Cardiac muscle cell (in vitro differentiated cells and primary cell): ENCODE results near the gene BPIFA1. TPM values are rescaled to one million over a fixed set of nuclear protein-coding genes. Genes with fewer than 3 reads are reported as not detected.

ENCODE experiments used
- DNase-seq, 2 donors: peaks; one replicate each; pipeline versions ENCODE4 v3.0.0 to v3.0.0-alpha.2; 2010 to 2017; ENCODE audit warnings: low read depth in 1 of 2, low spot score in 1 of 2
- H3K27ac ChIP-seq: fragments of 200-600 bp; sonication (generic); 2 replicates; pipeline ENCODE4 v1.5.1; 2016
- H3K27me3 ChIP-seq: fragments of 200-600 bp; sonication (generic); 2 replicates; pipeline ENCODE4 v1.6.0; 2016; ENCODE audit warnings: control low read depth
- H3K36me3 ChIP-seq: fragments of 200-600 bp; sonication (generic); 2 replicates; pipeline ENCODE4 v1.5.1; 2016; ENCODE audit warnings: control low read depth
- H3K4me1 ChIP-seq: fragments of 200-600 bp; sonication (generic); 2 replicates; pipeline ENCODE4 v1.8.1; 2017; ENCODE audit warnings: low read depth, mild to moderate bottlenecking, mixed run types
- H3K4me3 ChIP-seq: fragments of 200-600 bp; sonication (generic); 2 replicates; pipeline ENCODE4 v1.5.1; 2016; ENCODE audit warnings: mild to moderate bottlenecking
- H3K9me3 ChIP-seq: fragments of 200-600 bp; sonication (generic); 2 replicates; pipeline ENCODE4 v1.5.1; 2017; ENCODE audit warnings: low read depth, mild to moderate bottlenecking, control low read depth
- polyA plus RNA-seq: library from polyadenylated mRNA; unstranded; fragments of >200 nt; fragmentation: Nextera tagmentation; extraction: Ambion mirVana; gene quantifications from 2 replicates; pipeline ENCODE4 v1.2.1, GENCODE V29; 2016
- total RNA-seq: library from RNA; depleted of rRNA; stranded (reverse); fragments of >200 nt; gene quantifications from 2 replicates; pipeline ENCODE4 v1.2.3, GENCODE V29; 2016
- TF ChIP-seq, protein P1 (sequence below): IDR thresholded peaks from 2 replicates; pipeline ENCODE4 v1.5.1; 2012; ENCODE audit warnings: low read depth, mild to moderate bottlenecking, low read length

Gene BPIFA1
- total and polyA plus RNA-seq, 2 experiments from 2014 or later = not detected

DNA sequence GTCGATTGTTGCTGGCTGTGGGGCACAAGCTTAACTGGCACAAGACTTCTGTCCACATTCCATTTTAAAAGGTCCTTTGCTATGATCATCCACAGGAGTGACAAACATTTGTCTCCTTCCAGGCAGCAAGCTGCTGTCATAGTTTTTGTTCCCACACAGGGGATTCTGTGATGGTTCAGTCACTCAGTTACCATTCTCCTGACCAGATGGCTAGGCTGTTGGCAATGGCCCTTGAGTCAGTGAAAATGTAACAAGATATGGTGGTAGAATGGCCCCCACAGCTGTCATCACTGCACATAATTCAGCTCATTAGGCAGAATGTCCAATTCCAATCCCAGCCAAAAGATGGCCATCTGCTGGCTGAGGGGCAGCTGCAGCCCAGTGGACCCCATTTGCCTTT, 13.7 kb downstream of the BPIFA1 start:
- TF ChIP-seq, protein P1, sequence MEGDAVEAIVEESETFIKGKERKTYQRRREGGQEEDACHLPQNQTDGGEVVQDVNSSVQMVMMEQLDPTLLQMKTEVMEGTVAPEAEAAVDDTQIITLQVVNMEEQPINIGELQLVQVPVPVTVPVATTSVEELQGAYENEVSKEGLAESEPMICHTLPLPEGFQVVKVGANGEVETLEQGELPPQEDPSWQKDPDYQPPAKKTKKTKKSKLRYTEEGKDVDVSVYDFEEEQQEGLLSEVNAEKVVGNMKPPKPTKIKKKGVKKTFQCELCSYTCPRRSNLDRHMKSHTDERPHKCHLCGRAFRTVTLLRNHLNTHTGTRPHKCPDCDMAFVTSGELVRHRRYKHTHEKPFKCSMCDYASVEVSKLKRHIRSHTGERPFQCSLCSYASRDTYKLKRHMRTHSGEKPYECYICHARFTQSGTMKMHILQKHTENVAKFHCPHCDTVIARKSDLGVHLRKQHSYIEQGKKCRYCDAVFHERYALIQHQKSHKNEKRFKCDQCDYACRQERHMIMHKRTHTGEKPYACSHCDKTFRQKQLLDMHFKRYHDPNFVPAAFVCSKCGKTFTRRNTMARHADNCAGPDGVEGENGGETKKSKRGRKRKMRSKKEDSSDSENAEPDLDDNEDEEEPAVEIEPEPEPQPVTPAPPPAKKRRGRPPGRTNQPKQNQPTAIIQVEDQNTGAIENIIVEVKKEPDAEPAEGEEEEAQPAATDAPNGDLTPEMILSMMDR = no peak
- H3K4me1 ChIP-seq = no peaks in the 10 kb centered on the region
- H3K27me3 ChIP-seq = no peaks in the 10 kb centered on the region
- DNase-seq = no peak
- no peaks in the 10 kb centered on the region for H3K9me3 ChIP-seq
- no peaks in the 10 kb centered on the region for H3K36me3 ChIP-seq
- no peak overlapping the region for H3K4me3 ChIP-seq
- no peak overlapping the region for H3K27ac ChIP-seq

DNA sequence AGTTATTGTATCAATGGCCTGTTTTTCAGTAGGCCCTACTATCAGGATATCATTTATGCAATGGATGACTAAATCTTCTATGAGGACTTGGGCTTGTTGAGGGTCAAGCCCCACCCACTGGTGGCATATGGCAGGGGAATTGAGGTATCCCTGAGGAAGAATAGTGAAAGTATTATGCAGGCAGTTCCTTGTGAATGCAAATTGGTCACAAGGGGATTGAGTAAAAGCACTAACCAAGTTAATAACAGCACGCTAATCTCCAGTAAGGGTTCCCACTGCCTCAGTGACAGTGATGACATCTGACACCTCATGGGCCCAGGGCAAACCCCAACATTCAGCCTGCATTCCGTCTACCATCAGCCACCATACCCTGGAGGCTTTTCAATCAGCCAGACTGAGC, 14.9 kb downstream of the BPIFA1 start:
- no peaks in the 10 kb centered on the region for H3K9me3 ChIP-seq

DNA sequence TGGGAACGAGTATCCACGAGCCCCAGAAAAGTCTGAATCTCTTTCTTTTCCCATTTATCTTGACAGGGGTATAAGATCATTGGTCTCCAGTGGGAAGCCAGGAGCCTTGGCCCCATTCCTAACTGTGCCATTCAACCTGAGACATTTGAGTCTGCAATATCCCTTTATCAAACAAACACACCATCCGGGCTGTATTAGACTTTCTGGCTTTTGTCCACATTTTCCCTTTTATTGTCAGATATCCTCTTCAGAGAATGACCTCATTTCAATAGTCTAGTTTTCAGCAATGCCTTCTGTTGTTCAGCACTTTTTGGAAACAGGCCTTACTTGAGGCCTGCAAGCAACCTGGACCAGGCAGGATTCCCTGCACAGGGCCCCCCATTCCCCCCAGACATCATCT, 15.7 kb downstream of the BPIFA1 start:
- Histone ChIP-seq H3K27me3 (no peaks in the 10 kb centered on the region), H3K9me3 (no peaks in the 10 kb centered on the region), H3K36me3 (no peaks in the 10 kb centered on the region), H3K4me3 (no peak overlapping the region), H3K4me1 (no peaks in the 10 kb centered on the region), H3K27ac (no peak overlapping the region)
- no peak for DNase-seq
- TF ChIP-seq, protein P1 = no peak

More for the DNA sequence above, 14.9 kb downstream of the BPIFA1 start:
- H3K27me3 ChIP-seq = no peaks in the 10 kb centered on the region
- H3K4me1 ChIP-seq = no peaks in the 10 kb centered on the region
- no peak overlapping the region for H3K4me3 ChIP-seq
- H3K27ac ChIP-seq = no peak overlapping the region
- TF ChIP-seq, protein P1 = no peak
- no peaks in the 10 kb centered on the region for H3K36me3 ChIP-seq
- DNase-seq = no peak

DNA sequence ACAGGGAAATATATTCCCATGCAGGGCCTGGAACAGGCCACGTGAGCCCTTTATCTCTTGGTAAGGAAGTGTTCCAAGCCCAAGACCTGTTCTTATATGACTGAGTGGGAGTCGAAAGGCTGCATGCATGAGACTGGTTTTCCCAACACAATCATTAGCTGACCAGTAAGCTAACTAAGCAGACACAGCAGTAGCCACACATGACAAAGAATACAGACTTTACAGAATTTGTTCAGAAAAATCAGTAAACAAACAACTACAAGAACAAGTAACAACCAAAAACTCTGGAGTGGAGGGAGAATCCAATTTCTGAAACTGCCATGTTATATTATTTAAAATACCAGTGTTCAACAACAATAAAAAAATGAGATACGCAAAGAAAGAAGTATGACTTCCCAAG, 16.7 kb downstream of the BPIFA1 start:
- no peaks in the 10 kb centered on the region for H3K9me3 ChIP-seq
- TF ChIP-seq, protein P1 = no peak
- DNase-seq = no peak

DNA sequence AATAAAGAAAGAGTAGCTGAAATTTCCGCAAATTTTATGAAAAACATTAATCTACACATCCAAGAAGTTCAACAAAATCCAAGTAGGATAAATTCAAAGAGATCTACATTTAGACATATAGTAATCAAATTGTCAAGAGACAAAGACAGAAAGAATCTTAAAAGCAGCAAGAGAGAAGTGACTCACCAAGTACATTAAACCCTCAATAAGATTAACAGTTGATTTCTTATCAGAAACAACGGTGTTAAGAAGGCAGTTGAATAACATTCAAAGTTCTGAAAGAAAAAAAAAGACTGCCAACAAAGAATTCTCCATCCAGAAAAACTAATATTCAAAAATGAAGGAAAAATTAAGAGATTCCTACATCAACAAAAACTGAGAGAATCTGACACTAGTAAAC, 19.2 kb downstream of the BPIFA1 start:
- TF ChIP-seq, protein P1 = no peak
- H3K36me3 ChIP-seq = no peaks in the 10 kb centered on the region
- no peaks in the 10 kb centered on the region for H3K27me3 ChIP-seq
- no peaks in the 10 kb centered on the region for H3K4me1 ChIP-seq
- no peak for DNase-seq
- no peaks in the 10 kb centered on the region for H3K9me3 ChIP-seq
- no peak overlapping the region for H3K27ac ChIP-seq
- H3K4me3 ChIP-seq = no peak overlapping the region

More for the DNA sequence above, 16.7 kb downstream of the BPIFA1 start:
- no peaks in the 10 kb centered on the region for H3K27me3 ChIP-seq
- no peaks in the 10 kb centered on the region for H3K4me1 ChIP-seq
- no peak overlapping the region for H3K27ac ChIP-seq
- H3K4me3 ChIP-seq = no peak overlapping the region
- H3K36me3 ChIP-seq = no peaks in the 10 kb centered on the region

DNA sequence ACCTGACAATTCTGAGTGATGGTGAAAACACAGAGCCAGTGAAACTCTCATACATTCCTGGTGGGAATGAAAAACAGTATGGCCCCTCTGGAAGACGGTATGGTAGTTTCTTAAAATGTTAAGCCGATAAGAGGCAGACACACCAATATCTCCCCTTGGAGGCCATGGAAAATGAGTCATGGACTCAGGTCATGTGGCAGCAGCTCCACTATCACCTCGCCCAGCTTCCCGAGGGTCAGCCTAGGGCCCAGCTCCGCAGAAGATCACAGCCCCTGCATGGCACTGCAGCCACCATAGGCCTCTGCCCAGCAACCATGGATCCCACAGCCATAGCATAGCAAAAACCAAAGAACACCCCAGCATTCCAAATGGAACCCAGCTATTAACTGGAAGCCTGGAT, 21.4 kb downstream of the BPIFA1 start:
- H3K27ac ChIP-seq = no peak overlapping the region
- no peaks in the 10 kb centered on the region for H3K9me3 ChIP-seq
- H3K4me1 ChIP-seq = no peaks in the 10 kb centered on the region
- H3K4me3 ChIP-seq = no peak overlapping the region
- DNase-seq = no peak
- no peaks in the 10 kb centered on the region for H3K27me3 ChIP-seq
- TF ChIP-seq, protein P1 = no peak
- H3K36me3 ChIP-seq = no peaks in the 10 kb centered on the region
